ENCODE measurements around the gene MARCHF9.
"Not testable (repeated sequence)": the region's sequence is repeated elsewhere in the genome, so short reads cannot be mapped to it uniquely, and the experiment has no call there.

MARCHF9 gene

GRCh38 chr12:57771236-57771872, 16.5 kb downstream of the MARCHF9 start:
- peak; percentile 63 for DNase-seq (ENCODE audit: low read depth)

DNA sequence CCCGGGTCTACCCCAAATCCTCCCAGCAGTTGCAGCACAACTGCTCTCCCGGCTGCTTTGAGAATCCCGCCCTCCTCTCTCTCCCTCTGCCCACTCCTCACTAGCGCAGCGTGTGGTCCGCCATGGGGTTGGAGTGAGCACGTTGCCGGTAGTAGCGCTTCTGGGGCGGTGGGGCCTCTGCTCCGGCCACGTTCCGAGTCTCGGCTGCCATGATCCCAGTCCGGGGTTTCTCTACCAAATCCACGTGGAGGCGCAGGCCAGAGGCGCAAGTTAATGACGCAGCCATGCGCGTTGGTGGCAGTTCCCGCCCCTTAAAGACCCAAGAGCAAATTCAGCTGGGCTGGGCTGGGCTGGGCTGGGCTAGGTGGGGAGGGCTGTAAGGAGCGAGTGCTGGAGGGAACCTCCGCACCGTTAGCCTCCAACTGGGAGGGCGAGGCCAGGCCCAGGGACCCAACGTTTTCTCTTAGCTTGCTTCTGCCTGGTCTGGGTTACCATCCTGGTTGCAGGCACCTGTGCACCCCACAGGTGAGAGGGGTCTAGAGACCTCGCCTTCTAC, 17.0 kb downstream of the MARCHF9 start, which contains the start of gene METTL1:
Gene METTL1, minus strand, starts transcription at position 233 of the 556 bp plus-strand sequence. Its CDS starts 22 bp downstream, at position 211.
- DNase-seq (ENCODE audit: low read depth) = peak; percentile 83

DNA sequence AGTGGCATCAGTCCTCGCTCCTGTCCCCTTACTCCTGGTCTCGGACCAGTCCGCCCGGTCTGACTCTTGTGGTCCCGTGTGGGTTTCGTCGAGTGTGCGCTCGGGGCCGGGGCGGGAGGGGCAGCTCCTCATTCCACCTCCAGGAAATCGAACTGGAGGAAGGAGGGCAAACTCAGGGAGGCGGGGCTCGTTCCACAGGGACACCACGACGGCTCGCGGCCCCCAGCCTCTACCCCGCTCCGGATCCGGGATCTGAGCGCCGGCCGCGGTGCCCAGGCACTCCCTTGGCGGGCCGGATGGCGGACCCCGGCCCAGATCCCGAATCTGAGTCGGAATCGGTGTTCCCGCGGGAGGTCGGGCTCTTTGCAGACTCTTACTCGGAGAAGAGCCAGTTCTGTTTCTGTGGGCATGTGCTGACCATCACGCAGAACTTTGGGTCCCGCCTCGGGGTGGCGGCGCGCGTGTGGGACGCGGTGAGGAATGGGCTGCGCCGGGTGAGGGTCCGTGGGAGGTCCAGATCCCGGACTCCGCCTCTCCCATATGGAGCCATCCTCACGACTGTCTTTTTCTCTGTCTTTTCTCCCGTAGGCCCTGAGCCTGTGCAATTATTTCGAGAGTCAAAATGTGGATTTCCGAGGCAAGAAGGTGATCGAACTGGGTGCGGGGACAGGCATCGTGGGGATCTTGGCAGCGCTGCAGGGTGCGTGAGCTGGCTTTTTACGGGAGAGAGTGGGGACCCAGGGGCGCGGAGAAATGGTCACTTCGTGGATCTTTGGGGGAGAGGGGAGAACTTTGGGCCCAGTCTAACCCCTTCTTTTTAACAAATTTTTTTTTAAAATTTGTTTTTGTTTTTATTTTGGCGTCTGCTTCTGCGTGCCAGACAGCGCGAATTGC, 17.8 kb downstream of the MARCHF9 start, which contains the start of gene EEF1AKMT3:
Gene EEF1AKMT3, plus strand, starts transcription at position 186 of the 894 bp plus-strand sequence. Its CDS starts 111 bp downstream, at position 297.
- no peak for DNase-seq (ENCODE audit: low read depth)

DNA sequence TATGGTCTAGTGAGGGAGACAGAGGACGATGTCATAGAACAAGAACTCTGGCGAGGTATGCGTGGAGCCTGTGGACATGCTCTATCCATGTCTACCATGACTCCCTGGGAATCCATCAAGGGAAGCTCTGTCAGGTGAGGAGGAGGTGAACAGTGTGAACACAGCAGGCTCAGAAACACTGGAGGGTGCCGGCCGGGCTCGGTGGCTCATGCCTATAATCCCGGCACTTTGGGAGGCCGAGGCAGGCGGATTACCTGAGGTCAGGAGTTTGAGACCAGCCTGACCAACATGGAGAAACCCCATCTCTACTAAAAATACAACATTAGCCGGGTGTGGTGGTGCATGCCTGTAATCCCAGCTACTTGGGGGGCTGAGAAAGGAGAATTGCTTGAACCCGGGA, 19.7 kb downstream of the MARCHF9 start:
- DNase-seq (ENCODE audit: low read depth) = not testable (repeated sequence)

- DNase-seq (ENCODE audit: low read depth) = no peak
Observed at GRCh38 chr12:57775044-57775443, 20.1 kb downstream of the MARCHF9 start.

DNA sequence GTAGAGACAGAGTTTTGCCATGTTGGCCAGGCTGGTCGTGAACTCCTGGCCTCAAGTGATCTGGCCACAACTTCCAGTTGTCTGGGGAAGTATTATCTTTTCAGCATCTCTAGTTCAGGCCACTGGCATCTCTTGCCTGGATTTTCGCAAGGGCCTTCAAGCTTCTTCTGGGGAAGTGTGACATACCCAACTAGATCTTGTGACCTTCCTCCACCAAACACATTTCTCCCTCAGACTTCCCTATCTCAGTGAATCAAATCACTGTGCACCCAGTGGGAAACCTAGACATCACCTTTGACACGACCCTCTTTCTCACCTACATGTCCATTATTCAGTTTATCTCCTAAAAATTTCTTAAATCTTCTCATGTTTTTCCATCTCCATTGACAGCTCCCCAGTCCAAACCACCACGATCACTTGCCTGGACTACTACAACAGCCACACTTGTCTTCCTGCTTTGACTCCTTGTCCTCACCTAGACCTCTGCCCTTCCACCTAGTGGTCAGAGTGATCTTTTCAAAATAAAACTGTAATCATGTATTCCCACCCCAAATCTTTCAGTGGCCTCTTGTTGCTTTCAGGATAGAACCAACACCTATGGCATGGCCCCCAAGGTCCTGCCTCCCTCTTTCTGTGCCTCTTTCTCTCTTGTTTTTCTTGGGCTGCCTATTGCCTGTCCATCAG, 20.8 kb downstream of the MARCHF9 start:
- DNase-seq (ENCODE audit: low read depth) = no peak

- DNase-seq (ENCODE audit: low read depth) = no peak
Observed at GRCh38 chr12:57776247-57776587, 21.3 kb downstream of the MARCHF9 start.

DNA sequence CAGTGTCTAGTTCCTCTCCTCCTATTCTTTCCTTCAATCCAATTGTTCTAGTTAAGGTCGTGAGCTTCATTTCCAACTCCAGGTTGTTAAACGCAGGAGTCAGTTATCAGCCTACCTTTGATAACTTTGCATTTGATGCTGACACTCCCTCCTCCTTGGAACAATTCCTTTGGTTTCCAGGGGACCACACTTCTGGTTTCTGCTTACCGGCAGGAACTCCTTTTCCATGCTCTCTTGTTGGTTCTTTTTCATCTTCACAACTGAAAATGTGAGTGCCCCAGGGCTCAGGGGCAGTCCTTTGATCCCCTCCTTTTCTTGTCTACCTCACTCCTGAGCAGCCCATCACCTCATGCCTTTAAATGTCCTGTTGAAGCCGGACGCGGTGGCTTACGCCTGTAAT, 22.5 kb downstream of the MARCHF9 start:
- DNase-seq (ENCODE audit: low read depth) = no peak

- DNase-seq (ENCODE audit: low read depth) = no peak
Observed at GRCh38 chr12:57777911-57778310, 23.0 kb downstream of the MARCHF9 start.

GRCh38 chr12:57779736-57780135, 24.8 kb downstream of the MARCHF9 start:
- no peak for DNase-seq (ENCODE audit: low read depth)

GRCh38 chr12:57780284-57780897, 25.5 kb downstream of the MARCHF9 start:
- no peak for DNase-seq (ENCODE audit: low read depth)

DNA sequence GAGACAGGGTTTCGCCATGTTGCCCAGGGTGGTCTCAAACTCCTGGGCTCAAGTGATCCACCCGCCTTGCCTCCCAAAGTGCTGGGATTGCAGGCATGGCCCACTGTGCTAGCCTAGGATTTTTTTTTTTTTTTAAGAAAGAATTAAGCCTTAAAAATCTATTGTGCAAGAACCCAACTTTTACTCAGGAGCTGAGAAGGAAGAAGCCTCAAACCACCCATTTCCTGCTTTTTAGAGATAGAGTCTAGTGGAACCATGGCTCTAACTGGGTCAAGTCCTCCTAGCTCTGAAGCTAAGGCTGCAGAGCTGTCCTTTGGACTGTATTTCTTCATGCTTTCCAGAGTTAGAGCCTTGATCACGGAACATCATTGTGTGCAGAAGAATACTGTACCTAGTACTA, 26.3 kb downstream of the MARCHF9 start:
- no peak for DNase-seq (ENCODE audit: low read depth)

DNA sequence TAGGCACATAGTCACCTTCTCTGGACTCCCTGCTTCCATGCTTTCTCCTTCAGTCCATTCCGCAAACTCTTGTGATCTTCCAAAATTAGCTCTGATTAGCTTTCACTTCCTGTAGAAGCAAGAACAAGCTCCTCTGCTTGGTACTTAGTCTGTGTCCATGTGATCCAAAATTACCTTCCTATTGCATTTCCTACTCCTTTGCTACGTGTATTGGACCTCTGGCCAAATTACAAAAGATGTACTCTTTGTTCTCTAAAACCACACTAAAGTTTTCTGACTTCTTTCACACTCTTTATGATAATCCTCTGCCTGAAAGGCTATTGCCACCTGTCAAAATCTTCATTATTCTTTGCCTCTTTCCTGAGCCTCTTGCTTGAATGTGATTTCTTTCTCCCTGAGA, 26.9 kb downstream of the MARCHF9 start:
- DNase-seq (ENCODE audit: low read depth) = no peak

DNA sequence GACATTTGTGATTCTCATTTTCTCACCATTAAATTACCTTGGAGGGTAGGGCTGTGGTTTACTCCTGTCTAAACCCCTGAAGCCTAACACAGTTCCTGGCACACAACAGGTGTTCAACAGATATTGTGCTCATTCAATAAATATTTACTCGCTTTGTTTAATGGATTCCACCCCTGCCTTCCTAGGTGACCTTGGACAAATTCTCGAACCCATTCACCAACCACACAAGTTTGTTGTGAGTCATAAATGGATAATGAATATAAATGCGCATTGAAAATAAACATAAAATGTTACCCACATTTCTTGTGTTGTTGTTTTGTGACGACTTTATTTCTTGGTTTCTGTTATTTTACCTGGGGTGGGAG, 27.3 kb downstream of the MARCHF9 start:
- DNase-seq (ENCODE audit: low read depth) = no peak

DNA sequence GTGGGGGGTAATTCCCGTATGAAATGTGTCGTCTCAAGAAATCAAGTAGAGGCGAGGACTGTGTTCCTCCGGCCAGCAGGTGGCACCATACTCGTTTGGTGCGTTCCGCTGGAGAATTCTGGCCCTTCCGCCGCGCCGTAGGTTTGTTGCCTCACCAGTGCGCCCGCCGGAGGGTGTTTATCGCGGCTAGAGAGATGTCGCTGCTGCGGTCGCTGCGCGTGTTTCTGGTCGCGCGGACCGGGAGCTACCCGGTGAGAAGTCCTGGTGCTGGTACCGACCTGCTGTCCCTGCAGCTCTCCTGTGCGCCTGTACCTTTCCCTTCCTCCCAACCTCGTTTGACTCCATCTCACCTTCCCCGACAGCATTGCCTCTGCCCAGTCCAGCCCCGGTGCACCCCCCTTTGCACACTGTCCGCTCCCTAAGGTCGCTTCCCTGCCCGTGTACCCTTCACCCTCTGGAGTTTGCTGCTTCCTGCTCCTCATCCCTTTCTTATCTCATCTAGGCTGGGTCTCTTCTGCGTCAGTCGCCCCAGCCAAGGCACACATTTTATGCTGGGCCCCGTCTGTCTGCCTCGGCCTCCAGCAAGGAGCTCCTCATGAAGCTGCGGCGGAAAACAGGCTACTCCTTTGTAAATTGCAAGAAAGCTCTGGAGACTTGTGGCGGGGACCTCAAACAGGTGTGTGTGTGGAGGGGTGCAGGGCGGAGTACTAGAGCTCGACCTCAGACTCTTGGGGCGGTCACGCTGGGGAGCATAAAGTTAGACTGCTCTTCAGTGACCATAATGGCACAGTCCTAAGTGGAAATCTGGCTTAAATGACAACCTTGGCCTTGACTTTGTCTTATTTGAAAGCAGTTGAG, 27.9 kb downstream of the MARCHF9 start, which contains the start of gene TSFM:
Gene TSFM, plus strand, starts transcription at position 180 of the 858 bp plus-strand sequence. Its CDS starts 15 bp downstream, at position 195.
- DNase-seq (ENCODE audit: low read depth) = peak; percentile 73

DNA sequence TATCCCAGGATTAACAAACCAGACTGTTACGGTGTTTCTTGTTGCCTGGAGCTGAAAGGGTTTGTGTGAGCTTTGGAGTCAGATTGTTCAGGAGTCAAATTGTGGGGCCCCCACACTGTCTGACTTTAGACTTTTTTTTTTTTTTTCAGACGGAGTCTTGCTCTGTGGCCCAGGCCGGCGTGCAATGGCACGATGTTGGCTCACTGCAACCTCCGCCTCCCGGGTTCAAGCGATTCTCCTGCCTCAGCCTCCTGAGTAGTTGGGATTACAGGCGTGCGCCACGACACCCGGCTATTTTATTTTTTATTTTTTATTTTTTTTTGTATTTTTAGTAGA, 28.5 kb downstream of the MARCHF9 start:
- no peak for DNase-seq (ENCODE audit: low read depth)

GRCh38 chr12:57783861-57784260, 29.0 kb downstream of the MARCHF9 start:
- no peak for DNase-seq (ENCODE audit: low read depth)

DNA sequence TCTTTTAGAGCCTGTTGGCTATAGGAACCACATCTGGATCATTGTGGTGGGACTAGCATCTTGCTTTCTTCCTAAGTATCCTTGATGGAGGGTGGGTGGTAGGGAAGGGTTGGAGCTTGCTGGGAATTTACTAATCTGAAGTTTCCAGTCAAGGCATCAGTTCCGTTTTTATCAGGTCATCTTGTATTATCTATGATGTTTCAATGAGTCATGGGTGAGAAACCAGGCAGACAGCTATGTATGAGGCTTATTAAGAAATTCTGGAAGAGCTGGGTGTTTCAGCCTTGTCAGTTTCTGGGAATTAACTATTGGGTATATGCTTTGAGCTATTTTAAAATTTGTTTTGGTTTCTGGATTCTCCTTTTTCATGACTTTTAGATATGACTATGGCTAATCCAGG, 39.0 kb downstream of the MARCHF9 start:
- peak; percentile 82 for DNase-seq (ENCODE audit: low read depth)

DNA sequence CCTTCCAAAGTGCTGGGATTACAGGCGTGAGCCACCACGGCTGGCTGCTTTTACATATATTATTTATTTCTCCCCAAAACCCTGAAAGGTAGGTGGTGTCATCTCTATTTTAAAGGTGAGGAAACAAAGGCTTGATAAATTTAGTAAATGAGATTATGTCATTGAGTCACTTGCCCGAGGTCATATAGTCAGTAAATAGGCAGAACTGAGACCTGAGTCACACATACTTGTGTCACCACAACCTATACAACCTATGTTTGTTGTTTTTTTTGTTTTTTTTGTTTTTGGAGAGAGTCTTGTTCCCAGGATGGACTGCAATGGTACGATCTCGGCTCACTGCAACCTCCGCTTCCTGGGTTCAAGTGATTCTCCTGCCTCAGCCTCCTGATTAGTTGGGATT, 40.5 kb downstream of the MARCHF9 start:
- DNase-seq (ENCODE audit: low read depth) = no peak

GRCh38 chr12:57796996-57797395, 42.1 kb downstream of the MARCHF9 start:
- no peak for DNase-seq (ENCODE audit: low read depth)

DNA sequence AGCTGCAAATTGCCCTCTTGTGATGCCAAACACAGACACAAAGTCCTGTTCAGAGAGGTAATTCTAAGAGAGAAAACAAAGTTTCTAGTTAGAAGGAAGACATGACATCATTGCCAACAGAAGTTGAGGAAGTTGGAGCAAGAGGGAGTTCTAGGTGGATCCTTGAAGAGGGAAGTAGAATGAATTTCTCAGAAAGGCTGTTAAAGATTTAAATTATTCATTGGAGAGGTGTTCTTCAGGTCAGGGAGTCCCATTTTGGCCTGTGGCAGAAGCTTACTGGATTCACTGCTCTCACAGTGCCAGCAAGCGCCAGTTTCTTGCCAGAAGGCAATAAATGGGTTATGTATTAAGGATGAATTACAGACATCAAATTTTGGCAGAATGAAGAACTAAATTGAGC, 43.0 kb downstream of the MARCHF9 start:
- DNase-seq (ENCODE audit: low read depth) = no peak
